ENCODE results near the gene DYRK3. TPM values are rescaled to one million over a fixed set of nuclear protein-coding genes. Genes with fewer than 3 reads are reported as not detected.

DYRK3 gene
- total and polyA plus RNA-seq, 2 of the 13 experiments (the other 11 are each of a cell fraction or from before 2014, with no cell fraction given): 0.48 to 2.8 TPM

DNA sequence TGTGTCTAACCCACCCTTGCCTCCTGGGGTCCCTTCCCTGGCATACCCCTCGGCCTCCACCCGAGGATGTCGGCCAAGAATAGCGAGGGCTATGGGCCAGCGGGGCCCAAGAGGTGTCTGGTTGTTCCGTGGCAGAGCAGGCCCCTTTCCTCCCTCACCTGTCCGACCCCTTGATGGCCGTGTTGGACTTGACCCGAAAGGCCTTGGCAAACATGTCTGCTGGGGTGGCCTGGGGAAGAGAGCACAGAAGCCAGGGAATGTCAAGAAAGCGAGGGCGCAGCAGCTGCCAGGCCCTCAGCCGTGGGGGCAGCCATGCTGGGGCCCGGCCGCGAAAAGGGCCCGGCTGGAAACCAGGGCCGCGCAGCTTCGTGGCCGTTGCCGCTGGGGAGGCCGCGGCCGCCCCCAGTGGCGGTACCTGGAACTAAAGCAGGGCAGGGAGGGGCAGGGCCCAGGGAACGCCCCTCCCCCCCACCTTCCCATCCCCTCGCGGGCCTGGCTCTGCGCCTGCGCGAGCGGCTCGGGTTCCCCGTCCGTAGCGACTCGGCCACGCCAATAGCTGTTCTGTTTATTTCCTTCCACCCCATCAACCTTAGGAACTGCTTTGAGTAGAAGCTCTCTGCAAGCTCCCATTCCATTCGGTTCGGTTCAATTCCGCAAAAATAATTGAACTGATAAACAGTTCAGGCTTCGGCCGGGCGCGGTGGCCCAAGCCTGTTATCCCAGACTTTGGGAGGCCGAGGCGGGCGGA, 23.0 kb upstream of the DYRK3 start, which contains the start of gene EIF2D (continued):
- TF ChIP-seq, protein P1, sequence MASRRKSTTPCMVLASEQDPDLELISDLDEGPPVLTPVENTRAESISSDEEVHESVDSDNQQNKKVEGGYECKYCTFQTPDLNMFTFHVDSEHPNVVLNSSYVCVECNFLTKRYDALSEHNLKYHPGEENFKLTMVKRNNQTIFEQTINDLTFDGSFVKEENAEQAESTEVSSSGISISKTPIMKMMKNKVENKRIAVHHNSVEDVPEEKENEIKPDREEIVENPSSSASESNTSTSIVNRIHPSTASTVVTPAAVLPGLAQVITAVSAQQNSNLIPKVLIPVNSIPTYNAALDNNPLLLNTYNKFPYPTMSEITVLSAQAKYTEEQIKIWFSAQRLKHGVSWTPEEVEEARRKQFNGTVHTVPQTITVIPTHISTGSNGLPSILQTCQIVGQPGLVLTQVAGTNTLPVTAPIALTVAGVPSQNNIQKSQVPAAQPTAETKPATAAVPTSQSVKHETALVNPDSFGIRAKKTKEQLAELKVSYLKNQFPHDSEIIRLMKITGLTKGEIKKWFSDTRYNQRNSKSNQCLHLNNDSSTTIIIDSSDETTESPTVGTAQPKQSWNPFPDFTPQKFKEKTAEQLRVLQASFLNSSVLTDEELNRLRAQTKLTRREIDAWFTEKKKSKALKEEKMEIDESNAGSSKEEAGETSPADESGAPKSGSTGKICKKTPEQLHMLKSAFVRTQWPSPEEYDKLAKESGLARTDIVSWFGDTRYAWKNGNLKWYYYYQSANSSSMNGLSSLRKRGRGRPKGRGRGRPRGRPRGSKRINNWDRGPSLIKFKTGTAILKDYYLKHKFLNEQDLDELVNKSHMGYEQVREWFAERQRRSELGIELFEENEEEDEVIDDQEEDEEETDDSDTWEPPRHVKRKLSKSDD (CRISPR knock-in tag; IDR thresholded peaks at IDR 0.05; ENCODE audit: low read depth): peak; percentile 89
- TF ChIP-seq POLR2A (IDR thresholded peaks at IDR 0.05; ENCODE audit: insufficient read depth in 1 of 2, low read depth in 2 of 2, low read length in 2 of 2) (peak; percentile 88 to 96), ZNF776 (CRISPR knock-in tag; IDR thresholded peaks at IDR 0.05) (no peak), ZNF263 (CRISPR knock-in tag; IDR thresholded peaks at IDR 0.05) (peak; percentile 47; the same call in 1 of the 2 replicates), PHF21A (CRISPR knock-in tag; IDR thresholded peaks at IDR 0.05) (peak; percentile 91), HNRNPUL1 (IDR thresholded peaks at IDR 0.05; ENCODE audit: low read depth, low read length) (peak; percentile 74; the same call in 1 of the 2 replicates), ZNF12 (CRISPR knock-in tag; IDR thresholded peaks at IDR 0.05) (peak; percentile 86), U2AF2 (IDR thresholded peaks at IDR 0.05; ENCODE audit: low read depth, low read length) (0 out of 2 replicates have a peak, but pooled peaks have one; percentile 59), YY1 (IDR thresholded peaks at IDR 0.05; ENCODE audit: insufficient read depth, insufficient replicate concordance, low read depth, low read length) (peak; percentile 100), MATR3 (CRISPR knock-in tag; IDR thresholded peaks at IDR 0.05) (no peak), NR1H2 (CRISPR knock-in tag; IDR thresholded peaks at IDR 0.05; ENCODE audit: borderline replicate concordance, low read depth) (no peak), HDAC2 (CRISPR knock-in tag; IDR thresholded peaks at IDR 0.05) (peak; percentile 90), DR1 (CRISPR knock-in tag; IDR thresholded peaks at IDR 0.05) (peak; percentile 96), GPN1 (CRISPR knock-in tag; IDR thresholded peaks at IDR 0.05; ENCODE audit: borderline replicate concordance) (peak; percentile 59; the same call in 1 of the 2 replicates)
- TF ChIP-seq, protein P2, sequence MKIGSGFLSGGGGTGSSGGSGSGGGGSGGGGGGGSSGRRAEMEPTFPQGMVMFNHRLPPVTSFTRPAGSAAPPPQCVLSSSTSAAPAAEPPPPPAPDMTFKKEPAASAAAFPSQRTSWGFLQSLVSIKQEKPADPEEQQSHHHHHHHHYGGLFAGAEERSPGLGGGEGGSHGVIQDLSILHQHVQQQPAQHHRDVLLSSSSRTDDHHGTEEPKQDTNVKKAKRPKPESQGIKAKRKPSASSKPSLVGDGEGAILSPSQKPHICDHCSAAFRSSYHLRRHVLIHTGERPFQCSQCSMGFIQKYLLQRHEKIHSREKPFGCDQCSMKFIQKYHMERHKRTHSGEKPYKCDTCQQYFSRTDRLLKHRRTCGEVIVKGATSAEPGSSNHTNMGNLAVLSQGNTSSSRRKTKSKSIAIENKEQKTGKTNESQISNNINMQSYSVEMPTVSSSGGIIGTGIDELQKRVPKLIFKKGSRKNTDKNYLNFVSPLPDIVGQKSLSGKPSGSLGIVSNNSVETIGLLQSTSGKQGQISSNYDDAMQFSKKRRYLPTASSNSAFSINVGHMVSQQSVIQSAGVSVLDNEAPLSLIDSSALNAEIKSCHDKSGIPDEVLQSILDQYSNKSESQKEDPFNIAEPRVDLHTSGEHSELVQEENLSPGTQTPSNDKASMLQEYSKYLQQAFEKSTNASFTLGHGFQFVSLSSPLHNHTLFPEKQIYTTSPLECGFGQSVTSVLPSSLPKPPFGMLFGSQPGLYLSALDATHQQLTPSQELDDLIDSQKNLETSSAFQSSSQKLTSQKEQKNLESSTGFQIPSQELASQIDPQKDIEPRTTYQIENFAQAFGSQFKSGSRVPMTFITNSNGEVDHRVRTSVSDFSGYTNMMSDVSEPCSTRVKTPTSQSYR (CRISPR knock-in tag; IDR thresholded peaks at IDR 0.05; ENCODE audit: borderline replicate concordance): peak; percentile 95
- TF ChIP-seq, protein P3, sequence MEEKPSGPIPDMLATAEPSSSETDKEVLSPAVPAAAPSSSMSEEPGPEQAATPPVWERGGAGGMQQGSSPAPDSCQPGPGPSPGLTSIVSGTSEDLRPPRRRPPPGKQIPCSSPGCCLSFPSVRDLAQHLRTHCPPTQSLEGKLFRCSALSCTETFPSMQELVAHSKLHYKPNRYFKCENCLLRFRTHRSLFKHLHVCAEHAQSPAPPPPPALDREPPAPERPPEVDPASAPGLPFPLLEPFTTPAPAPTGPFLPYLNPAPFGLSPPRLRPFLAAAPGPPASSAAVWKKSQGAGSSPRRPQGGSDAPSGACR (CRISPR knock-in tag; IDR thresholded peaks at IDR 0.05): peak; percentile 97
- TF ChIP-seq, protein P4, sequence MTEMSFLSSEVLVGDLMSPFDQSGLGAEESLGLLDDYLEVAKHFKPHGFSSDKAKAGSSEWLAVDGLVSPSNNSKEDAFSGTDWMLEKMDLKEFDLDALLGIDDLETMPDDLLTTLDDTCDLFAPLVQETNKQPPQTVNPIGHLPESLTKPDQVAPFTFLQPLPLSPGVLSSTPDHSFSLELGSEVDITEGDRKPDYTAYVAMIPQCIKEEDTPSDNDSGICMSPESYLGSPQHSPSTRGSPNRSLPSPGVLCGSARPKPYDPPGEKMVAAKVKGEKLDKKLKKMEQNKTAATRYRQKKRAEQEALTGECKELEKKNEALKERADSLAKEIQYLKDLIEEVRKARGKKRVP (CRISPR knock-in tag; IDR thresholded peaks at IDR 0.05): peak in 1 of 2 experiments; percentile 50; a peak in 1 of 4 replicates
